ENCODE data around the gene CRP.
"Not testable (repeated sequence)": the region's sequence is repeated elsewhere in the genome, so short reads cannot be mapped to it uniquely, and the experiment has no call there.

Gene CRP

DNA sequence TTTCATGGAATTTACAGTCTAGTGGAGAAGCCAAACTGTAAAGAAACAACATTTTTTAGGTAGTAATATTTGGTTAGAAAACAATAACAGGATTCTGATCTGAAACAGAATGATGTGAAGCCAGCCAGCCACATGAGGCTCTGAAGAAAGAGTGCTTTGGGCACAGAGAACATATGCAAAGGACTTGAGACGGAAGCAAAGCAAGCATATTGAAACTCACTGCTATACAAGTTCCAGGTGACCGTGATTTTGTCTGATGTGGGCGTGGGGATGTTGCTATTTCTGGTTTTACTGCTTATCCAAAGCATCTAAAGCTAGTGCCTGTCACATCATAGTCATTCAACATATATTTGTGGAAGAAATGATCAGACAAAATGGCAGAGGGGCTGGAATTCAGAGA is 14.7 kb downstream of the CRP start:
- DNase-seq = no peak

DNA sequence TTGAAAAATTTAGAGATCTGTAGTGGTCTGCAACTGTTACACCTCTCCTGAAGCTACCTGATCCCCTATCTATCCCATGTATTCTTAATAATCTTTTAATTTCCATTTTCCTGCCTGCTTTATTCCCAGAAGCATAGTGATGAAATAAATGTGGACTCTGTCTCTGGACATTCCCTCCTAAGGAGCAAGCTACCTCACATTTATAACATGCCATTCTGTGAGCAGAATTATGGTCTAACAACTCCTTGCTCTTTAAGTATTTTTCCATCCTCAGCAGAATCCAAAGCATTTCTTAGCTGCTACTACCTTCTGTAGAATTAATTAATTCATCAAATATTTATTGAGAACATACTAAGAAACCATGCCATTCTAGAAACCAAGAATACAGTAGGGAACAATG is 15.1 kb downstream of the CRP start:
- DNase-seq = no peak

DNA sequence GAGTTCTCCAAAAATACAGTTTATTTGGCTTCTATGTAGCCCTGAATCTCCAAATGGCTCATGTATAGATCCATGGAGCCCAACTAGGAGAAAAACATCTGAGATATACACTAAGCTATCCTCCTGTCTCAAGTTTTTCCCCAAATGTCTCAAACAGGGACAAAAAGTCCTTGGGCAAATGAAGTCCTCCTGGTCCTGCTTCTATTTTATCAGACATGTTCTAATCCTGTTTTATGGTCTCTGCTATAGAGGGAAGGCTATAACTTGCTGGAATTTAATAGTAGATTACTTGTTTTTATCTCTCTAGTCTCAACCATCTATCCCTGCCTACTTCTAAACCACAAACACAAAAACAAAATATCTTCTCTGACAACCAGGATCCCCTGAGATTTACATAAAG is 26.9 kb downstream of the CRP start:
- DNase-seq = no peak

DNA sequence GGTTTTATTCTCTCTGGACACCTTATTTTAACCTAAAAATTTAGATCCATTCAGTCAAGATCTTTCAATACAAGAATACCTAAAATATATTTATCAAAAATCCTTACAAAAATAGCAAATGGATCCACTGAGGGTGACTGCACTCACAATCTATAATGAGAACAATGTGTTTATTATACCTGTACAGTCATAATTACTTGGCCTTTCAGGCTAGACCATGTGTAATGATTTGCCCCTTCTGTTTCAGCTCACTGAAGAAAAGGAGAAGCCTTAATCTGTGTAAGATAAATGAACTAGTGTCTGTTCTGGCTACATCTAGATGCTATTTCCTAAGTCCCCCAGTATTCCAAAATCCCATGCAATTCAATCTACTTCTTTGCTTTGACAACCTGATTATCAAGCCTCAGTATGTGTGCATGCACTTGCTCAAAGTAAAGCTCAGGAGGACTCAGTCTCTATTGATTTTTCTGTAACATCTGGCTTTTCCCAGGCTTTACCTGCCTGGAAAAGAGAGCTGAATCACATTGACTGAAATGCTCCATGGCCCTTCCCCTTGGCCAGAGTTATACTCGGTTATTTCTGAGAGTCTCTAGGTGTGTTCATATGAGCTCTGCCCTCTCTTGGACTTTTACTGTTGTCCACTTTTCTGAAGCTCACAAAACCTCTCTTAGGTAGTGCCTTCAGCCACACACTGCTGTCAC is 27.6 kb downstream of the CRP start:
- no peak for DNase-seq

GRCh38 chr1:159678939-159679338 is 35.5 kb downstream of the CRP start:
- DNase-seq = no peak

GRCh38 chr1:159675046-159675445 is 39.3 kb downstream of the CRP start:
- no peak for DNase-seq

- not testable (repeated sequence) for DNase-seq
These were observed 42.0 kb downstream of the CRP start for GRCh38 chr1:159672390-159672789.

GRCh38 chr1:159669338-159669737 is 45.1 kb downstream of the CRP start:
- DNase-seq = no peak

DNA sequence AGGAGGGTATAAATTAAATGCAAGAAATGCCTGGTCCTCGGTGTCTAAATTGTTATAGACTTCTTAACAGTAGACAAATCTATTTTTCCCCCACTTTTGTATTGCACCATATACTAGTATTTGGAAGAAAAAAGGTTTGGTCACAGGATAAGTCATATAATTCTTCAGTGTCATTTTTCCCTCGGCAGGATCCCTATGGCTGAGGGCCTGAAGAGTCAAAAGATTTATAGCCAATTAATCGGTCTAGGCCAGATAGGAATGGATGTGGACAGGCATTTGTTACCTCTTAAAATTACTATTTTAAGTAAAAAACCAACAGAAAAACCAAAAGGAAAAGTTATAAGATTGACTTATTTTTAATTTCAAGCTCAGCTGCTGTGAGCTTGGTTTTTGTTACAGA is 45.6 kb downstream of the CRP start:
- DNase-seq = no peak

GRCh38 chr1:159664247-159664646 is 50.1 kb downstream of the CRP start:
- DNase-seq = no peak

- DNase-seq = no peak
These were observed 50.8 kb downstream of the CRP start for GRCh38 chr1:159663552-159663951.
